ENCODE data around the gene TIMELESS. TPM values are rescaled to one million over a fixed set of nuclear protein-coding genes. Genes with fewer than 3 reads are reported as not detected.
A peak's percentile ranks its signal among the peaks of the same experiment; 100 is the strongest.

TIMELESS gene
- total RNA-seq, 2 donors from 2014 or later, result 64.5 to 85.3 TPM

DNA sequence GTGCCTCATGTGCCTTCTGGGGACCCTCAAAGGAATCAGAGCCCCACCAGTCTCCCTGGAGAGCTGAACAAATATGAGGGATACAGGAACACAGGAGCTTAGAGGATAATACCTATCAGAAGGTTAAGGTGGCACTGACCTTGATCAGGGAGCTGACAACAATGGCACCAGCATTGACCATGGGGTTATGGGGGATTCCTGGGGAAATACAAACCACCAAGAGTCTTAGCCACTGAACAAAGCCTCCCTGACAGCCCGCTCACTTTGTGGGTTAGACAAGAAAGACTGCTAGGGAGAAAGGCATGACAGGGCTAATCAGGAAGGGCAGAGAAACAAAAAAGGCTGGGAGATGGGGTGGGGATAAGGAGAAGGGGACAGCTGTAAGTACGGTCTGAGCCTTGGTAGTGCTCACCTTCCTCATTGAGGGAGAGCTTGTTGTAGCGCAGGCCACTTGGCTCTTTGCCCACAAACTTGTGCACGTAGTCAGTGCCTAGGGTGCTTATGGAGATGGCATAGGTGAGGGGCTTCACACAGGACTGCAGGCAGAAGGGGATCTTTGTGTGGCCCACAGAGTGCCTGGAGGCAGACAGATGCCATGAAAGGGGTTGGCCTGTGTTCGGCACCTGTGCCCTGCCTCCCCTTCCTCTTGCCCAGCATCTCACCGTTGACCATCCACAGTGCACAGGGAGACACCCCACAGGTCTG is 28.4 kb upstream of the TIMELESS start:
- TF ChIP-seq, protein P1, sequence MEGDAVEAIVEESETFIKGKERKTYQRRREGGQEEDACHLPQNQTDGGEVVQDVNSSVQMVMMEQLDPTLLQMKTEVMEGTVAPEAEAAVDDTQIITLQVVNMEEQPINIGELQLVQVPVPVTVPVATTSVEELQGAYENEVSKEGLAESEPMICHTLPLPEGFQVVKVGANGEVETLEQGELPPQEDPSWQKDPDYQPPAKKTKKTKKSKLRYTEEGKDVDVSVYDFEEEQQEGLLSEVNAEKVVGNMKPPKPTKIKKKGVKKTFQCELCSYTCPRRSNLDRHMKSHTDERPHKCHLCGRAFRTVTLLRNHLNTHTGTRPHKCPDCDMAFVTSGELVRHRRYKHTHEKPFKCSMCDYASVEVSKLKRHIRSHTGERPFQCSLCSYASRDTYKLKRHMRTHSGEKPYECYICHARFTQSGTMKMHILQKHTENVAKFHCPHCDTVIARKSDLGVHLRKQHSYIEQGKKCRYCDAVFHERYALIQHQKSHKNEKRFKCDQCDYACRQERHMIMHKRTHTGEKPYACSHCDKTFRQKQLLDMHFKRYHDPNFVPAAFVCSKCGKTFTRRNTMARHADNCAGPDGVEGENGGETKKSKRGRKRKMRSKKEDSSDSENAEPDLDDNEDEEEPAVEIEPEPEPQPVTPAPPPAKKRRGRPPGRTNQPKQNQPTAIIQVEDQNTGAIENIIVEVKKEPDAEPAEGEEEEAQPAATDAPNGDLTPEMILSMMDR (conservative IDR thresholded peaks at IDR 0.05), result no peak
- H3K27ac Mint-ChIP-seq, result no peak overlapping the region
- no peak for DNase-seq
- no peak overlapping the region for H3K27ac ChIP-seq (ENCODE audit: low read depth, low read length)
- no peak overlapping the region for H3K9ac ChIP-seq (ENCODE audit: extremely low read depth, low read length, poor library complexity, severe bottlenecking)
- peaks cover 1% of the 10 kb centered on the region for H3K27me3 Mint-ChIP-seq (ENCODE audit: insufficient read depth)
- no peaks in the 10 kb centered on the region for H3K9me3 Mint-ChIP-seq
- no peak overlapping the region for H3K4me3 ChIP-seq (ENCODE audit: low read length)
- peaks cover 3% of the 10 kb centered on the region for H3K36me3 Mint-ChIP-seq (ENCODE audit: low read depth)
- H3K4me1 Mint-ChIP-seq, result peaks cover 8% of the 10 kb centered on the region
- H3K27me3 ChIP-seq (ENCODE audit: control insufficient read depth, insufficient read depth, low read length, poor library complexity, severe bottlenecking), result no peaks in the 10 kb centered on the region
- no peaks in the 10 kb centered on the region for H3K36me3 ChIP-seq (ENCODE audit: control insufficient read depth, insufficient read depth, low read length)
- peaks cover 4% of the 10 kb centered on the region for H3K4me1 ChIP-seq (ENCODE audit: control insufficient read depth, insufficient read depth, low read length)
- H3K9me3 ChIP-seq (ENCODE audit: control insufficient read depth, low read length), result no peaks in the 10 kb centered on the region
- no peak overlapping the region for H3K4me3 Mint-ChIP-seq
- 92 to 100% methylated on average over 1 to 6 of the region's 6 CpGs for WGBS, 2 experiments (ENCODE audit: insufficient coverage in 1 of 2, insufficient read length in 1 of 2)

DNA sequence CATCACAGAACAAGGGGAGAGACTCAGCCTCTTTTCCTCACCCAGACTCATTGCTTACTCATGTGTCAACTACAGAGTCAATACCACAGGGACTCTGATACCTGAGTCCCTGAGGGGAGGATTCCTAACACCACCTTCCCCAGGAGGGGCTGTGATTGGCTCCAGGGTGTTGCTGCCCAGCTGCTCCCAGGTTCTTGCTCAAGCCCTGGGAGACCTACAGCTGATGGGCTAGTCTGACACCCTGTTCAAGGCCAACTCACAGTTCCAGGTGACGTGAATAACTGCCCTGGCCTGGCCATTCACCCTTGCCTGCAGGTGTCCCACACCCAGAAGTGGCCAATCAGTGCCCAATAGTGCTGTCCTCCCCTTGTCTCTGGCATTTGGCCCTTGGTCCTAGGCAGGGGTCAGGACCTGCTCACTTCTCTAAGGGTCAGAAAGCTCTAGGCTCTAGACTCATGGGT is 27.8 kb upstream of the TIMELESS start:
- WGBS, 2 experiments (ENCODE audit: insufficient coverage in 1 of 2, insufficient read length in 1 of 2), result 82 to 100% methylated on average over 1 of the region's 1 CpG
- H3K36me3 ChIP-seq (ENCODE audit: control insufficient read depth, insufficient read depth, low read length), result no peaks in the 10 kb centered on the region
- H3K27ac Mint-ChIP-seq, result no peak overlapping the region
- peaks cover 1% of the 10 kb centered on the region for H3K27me3 Mint-ChIP-seq (ENCODE audit: insufficient read depth)
- no peak overlapping the region for H3K27ac ChIP-seq (ENCODE audit: low read depth, low read length)
- H3K9ac ChIP-seq (ENCODE audit: extremely low read depth, low read length, poor library complexity, severe bottlenecking), result no peak overlapping the region
- peaks cover 8% of the 10 kb centered on the region for H3K4me1 Mint-ChIP-seq
- TF ChIP-seq, protein P1 (conservative IDR thresholded peaks at IDR 0.05), result no peak
- no peak overlapping the region for H3K4me3 Mint-ChIP-seq
- no peaks in the 10 kb centered on the region for H3K9me3 Mint-ChIP-seq
- peak; percentile 89 for DNase-seq
- H3K9me3 ChIP-seq (ENCODE audit: control insufficient read depth, low read length), result no peaks in the 10 kb centered on the region
- peaks cover 3% of the 10 kb centered on the region for H3K36me3 Mint-ChIP-seq (ENCODE audit: low read depth)
- H3K27me3 ChIP-seq (ENCODE audit: control insufficient read depth, insufficient read depth, low read length, poor library complexity, severe bottlenecking), result no peaks in the 10 kb centered on the region
- peaks cover 4% of the 10 kb centered on the region for H3K4me1 ChIP-seq (ENCODE audit: control insufficient read depth, insufficient read depth, low read length)
- no peak overlapping the region for H3K4me3 ChIP-seq (ENCODE audit: low read length)

DNA sequence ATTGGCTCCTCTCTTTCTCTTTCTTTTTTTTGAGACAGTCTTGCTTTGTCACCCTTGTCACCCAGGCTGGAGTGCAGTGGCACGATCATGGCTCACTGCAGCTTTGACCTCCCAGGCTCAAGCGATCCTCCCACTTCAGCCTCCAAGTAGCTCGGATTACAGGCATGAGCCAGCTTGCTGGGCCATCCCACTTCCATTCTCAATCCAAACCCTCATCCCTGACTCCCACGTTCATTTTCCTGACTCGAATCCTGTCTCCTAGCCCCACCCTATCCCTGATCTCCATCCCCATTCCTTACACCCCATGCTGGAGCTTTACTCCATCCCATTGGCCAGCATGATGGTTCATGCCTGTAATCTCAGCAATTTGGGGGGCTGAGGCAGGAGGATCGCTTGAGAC is 26.9 kb upstream of the TIMELESS start:
- WGBS, 2 experiments (ENCODE audit: insufficient coverage in 1 of 2, insufficient read length in 1 of 2), result 88 to 90% methylated on average over 5 to 6 of the region's 6 CpGs
- peaks cover 8% of the 10 kb centered on the region for H3K4me1 Mint-ChIP-seq
- H3K27me3 Mint-ChIP-seq (ENCODE audit: insufficient read depth), result peaks cover 1% of the 10 kb centered on the region
- H3K27ac ChIP-seq (ENCODE audit: low read depth, low read length), result no peak overlapping the region
- no peaks in the 10 kb centered on the region for H3K27me3 ChIP-seq (ENCODE audit: control insufficient read depth, insufficient read depth, low read length, poor library complexity, severe bottlenecking)
- no peak overlapping the region for H3K9ac ChIP-seq (ENCODE audit: extremely low read depth, low read length, poor library complexity, severe bottlenecking)
- H3K27ac Mint-ChIP-seq, result no peak overlapping the region
- no peak overlapping the region for H3K4me3 Mint-ChIP-seq
- TF ChIP-seq, protein P1 (conservative IDR thresholded peaks at IDR 0.05), result no peak
- no peak for DNase-seq
- no peak overlapping the region for H3K4me3 ChIP-seq (ENCODE audit: low read length)
- peaks cover 3% of the 10 kb centered on the region for H3K36me3 Mint-ChIP-seq (ENCODE audit: low read depth)
- H3K9me3 Mint-ChIP-seq, result no peaks in the 10 kb centered on the region
- H3K36me3 ChIP-seq (ENCODE audit: control insufficient read depth, insufficient read depth, low read length), result no peaks in the 10 kb centered on the region
- H3K4me1 ChIP-seq (ENCODE audit: control insufficient read depth, insufficient read depth, low read length), result peaks cover 4% of the 10 kb centered on the region
- no peaks in the 10 kb centered on the region for H3K9me3 ChIP-seq (ENCODE audit: control insufficient read depth, low read length)

Measured in endodermal cell (in vitro differentiated cells).